Activated gamma-delta T cell treated with Interleukin-2 at 50 U/mL for 16 hours (primary cell): ENCODE measurements around the gene TMEM255B.
"Not testable (repeated sequence)": the region's sequence is repeated elsewhere in the genome, so short reads cannot be mapped to it uniquely, and the experiment has no call there.

Source experiments
- DNase-seq: peaks from one replicate; pipeline ENCODE4 v3.0.0-alpha.2; 2020

TMEM255B gene

GRCh38 chr13:113750554-113751399 lies 8.2 kb upstream of the TMEM255B start:
- no peak for DNase-seq

GRCh38 chr13:113751491-113751890 lies 7.5 kb upstream of the TMEM255B start:
- DNase-seq, result no peak

GRCh38 chr13:113752211-113752986 lies 6.6 kb upstream of the TMEM255B start:
- DNase-seq, result not testable (repeated sequence)

GRCh38 chr13:113753171-113753570 lies 5.9 kb upstream of the TMEM255B start:
- DNase-seq, result no peak

- DNase-seq, result no peak
These were observed 4.8 kb upstream of the TMEM255B start for GRCh38 chr13:113754242-113754641.

- DNase-seq, result no peak
These were observed 4.3 kb upstream of the TMEM255B start for GRCh38 chr13:113754691-113755090.

GRCh38 chr13:113756441-113757097 lies 2.5 kb upstream of the TMEM255B start:
- no peak for DNase-seq

GRCh38 chr13:113759525-113760137 lies 605 bp downstream of the TMEM255B start:
- DNase-seq, result no peak

GRCh38 chr13:113761136-113761535 lies 2.1 kb downstream of the TMEM255B start:
- DNase-seq, result no peak

- no peak for DNase-seq
These were observed 3.0 kb downstream of the TMEM255B start for GRCh38 chr13:113762075-113762474.

- no peak for DNase-seq
These were observed 3.5 kb downstream of the TMEM255B start for GRCh38 chr13:113762538-113762937.

- DNase-seq, result no peak
These were observed 4.2 kb downstream of the TMEM255B start for GRCh38 chr13:113763254-113763653.

- no peak for DNase-seq
These were observed 5.2 kb downstream of the TMEM255B start for GRCh38 chr13:113763961-113764792.

- DNase-seq, result no peak
These were observed 6.0 kb downstream of the TMEM255B start for GRCh38 chr13:113764793-113765563.

GRCh38 chr13:113765564-113765910 lies 6.5 kb downstream of the TMEM255B start:
- no peak for DNase-seq

GRCh38 chr13:113766035-113766800 lies 7.2 kb downstream of the TMEM255B start:
- no peak for DNase-seq

- DNase-seq, result no peak
These were observed 8.3 kb downstream of the TMEM255B start for GRCh38 chr13:113767366-113767765.

GRCh38 chr13:113768018-113768905 lies 9.2 kb downstream of the TMEM255B start:
- no peak for DNase-seq

GRCh38 chr13:113769106-113769505 lies 10.1 kb downstream of the TMEM255B start:
- no peak for DNase-seq

- no peak for DNase-seq
These were observed 10.9 kb downstream of the TMEM255B start for GRCh38 chr13:113769881-113770280.
